ENCODE results near the gene SOD2. TPM values are rescaled to one million over a fixed set of nuclear protein-coding genes. Genes with fewer than 3 reads are reported as not detected.

Gene SOD2
- total RNA-seq, 1 donor from 2014 or later: 495 TPM

- Histone ChIP-seq H3K36me3 (ENCODE audit: control insufficient read depth, insufficient read depth, low read length) (no peaks in the 10 kb centered on the region), H3K4me3 (ENCODE audit: low read depth, low read length) (no peak overlapping the region), H3K27me3 (ENCODE audit: control insufficient read depth, insufficient read depth, low read length) (no peaks in the 10 kb centered on the region)
- TF ChIP-seq CTCF (IDR thresholded peaks at IDR 0.05; ENCODE audit: insufficient read depth, low read length, poor library complexity, severe bottlenecking): no peak
- DNase-seq (ENCODE audit: low read depth): no peak
These were observed 43.6 kb downstream of the SOD2 start for GRCh38 chr6:159649441-159649840.

- no peak for TF ChIP-seq CTCF (IDR thresholded peaks at IDR 0.05; ENCODE audit: insufficient read depth, low read length, poor library complexity, severe bottlenecking)
These were observed 46.3 kb downstream of the SOD2 start for GRCh38 chr6:159646733-159647132.

GRCh38 chr6:159646116-159646515 lies 46.9 kb downstream of the SOD2 start:
- H3K4me3 ChIP-seq (ENCODE audit: low read depth, low read length): no peak overlapping the region
- no peak for DNase-seq (ENCODE audit: low read depth)
- H3K36me3 ChIP-seq (ENCODE audit: control insufficient read depth, insufficient read depth, low read length): no peaks in the 10 kb centered on the region
- no peak for TF ChIP-seq CTCF (IDR thresholded peaks at IDR 0.05; ENCODE audit: insufficient read depth, low read length, poor library complexity, severe bottlenecking)
- no peaks in the 10 kb centered on the region for H3K27me3 ChIP-seq (ENCODE audit: control insufficient read depth, insufficient read depth, low read length)

More at GRCh38 chr6:159646733-159647132, 46.3 kb downstream of the SOD2 start:
- Histone ChIP-seq H3K27me3 (ENCODE audit: control insufficient read depth, insufficient read depth, low read length) (no peaks in the 10 kb centered on the region), H3K36me3 (ENCODE audit: control insufficient read depth, insufficient read depth, low read length) (no peaks in the 10 kb centered on the region), H3K4me3 (ENCODE audit: low read depth, low read length) (no peak overlapping the region)
- DNase-seq (ENCODE audit: low read depth): peak; percentile 89

GRCh38 chr6:159645640-159646039 lies 47.4 kb downstream of the SOD2 start:
- no peak overlapping the region for H3K4me3 ChIP-seq (ENCODE audit: low read depth, low read length)
- no peaks in the 10 kb centered on the region for H3K36me3 ChIP-seq (ENCODE audit: control insufficient read depth, insufficient read depth, low read length)
- H3K27me3 ChIP-seq (ENCODE audit: control insufficient read depth, insufficient read depth, low read length): no peaks in the 10 kb centered on the region
- no peak for DNase-seq (ENCODE audit: low read depth)
- no peak for TF ChIP-seq CTCF (IDR thresholded peaks at IDR 0.05; ENCODE audit: insufficient read depth, low read length, poor library complexity, severe bottlenecking)

Other genes with a start within 250 kb of the SOD2 start
- gene WTAP, start 34.3 kb upstream of the SOD2 start, total RNA-seq: 86.9 and 88.3 TPM in 2 replicates
- 26.6 and 34.1 TPM in 2 replicates for gene ACAT2, start 68.8 kb upstream of the SOD2 start, total RNA-seq
- 209 and 213 TPM in 2 replicates for gene TCP1, start 96.4 kb upstream of the SOD2 start, total RNA-seq
- 82.7 and 98.9 TPM in 2 replicates for gene MRPL18, start 97.2 kb upstream of the SOD2 start, total RNA-seq
- gene PNLDC1, start 107.0 kb upstream of the SOD2 start, total RNA-seq: not detected in 2 replicates
- not detected in 2 replicates for gene MAS1, start 197.7 kb upstream of the SOD2 start, total RNA-seq